ENCODE measurements around the gene GPR78. TPM values are rescaled to one million over a fixed set of nuclear protein-coding genes. Genes with fewer than 3 reads are reported as not detected.
A peak's percentile ranks its signal among the peaks of the same experiment; 100 is the strongest.

The GPR78 gene
- total RNA-seq, 4 donors from 2014 or later, result not detected

GRCh38 chr4:8547912-8548730 lies 32.1 kb upstream of the GPR78 start:
- Histone ChIP-seq H3K36me3 (no peaks in the 10 kb centered on the region), H3K9me3 (no peaks in the 10 kb centered on the region), H3K27ac (no peak overlapping the region), H3K27me3 (no peaks in the 10 kb centered on the region), H3K4me1 (no peaks in the 10 kb centered on the region), H3K4me3 (no peak overlapping the region)
- peak in 1 of 2 donors; percentile 37 for DNase-seq (ENCODE audit: low spot score in 2 of 2)
- TF ChIP-seq POLR2A (IDR thresholded peaks at IDR 0.05), result no peak
- TF ChIP-seq CTCF (IDR thresholded peaks at IDR 0.05), result no peak
- no peak for TF ChIP-seq POLR2AphosphoS5 (IDR thresholded peaks at IDR 0.05)
- TF ChIP-seq EP300 (IDR thresholded peaks at IDR 0.05), result no peak
- 63% methylated on average over 8 of the region's 16 CpGs for WGBS

- WGBS, result 84% methylated on average over 14 of the region's 14 CpGs
- no peak overlapping the region for H3K27ac ChIP-seq
- no peaks in the 10 kb centered on the region for H3K27me3 ChIP-seq
- H3K4me3 ChIP-seq, result no peak overlapping the region
- peak in 1 of 2 donors; percentile 40 for DNase-seq (ENCODE audit: low spot score in 2 of 2)
- no peaks in the 10 kb centered on the region for H3K4me1 ChIP-seq
- TF ChIP-seq POLR2AphosphoS5 (IDR thresholded peaks at IDR 0.05) (no peak), POLR2A (IDR thresholded peaks at IDR 0.05) (no peak), CTCF (IDR thresholded peaks at IDR 0.05) (no peak), EP300 (IDR thresholded peaks at IDR 0.05) (no peak)
- no peaks in the 10 kb centered on the region for H3K9me3 ChIP-seq
- no peaks in the 10 kb centered on the region for H3K36me3 ChIP-seq
Measured at GRCh38 chr4:8548731-8549351, 31.4 kb upstream of the GPR78 start.

- no peak overlapping the region for H3K27ac ChIP-seq
- H3K4me1 ChIP-seq, result no peaks in the 10 kb centered on the region
- DNase-seq (ENCODE audit: low spot score in 2 of 2), result peak in 1 of 2 donors; percentile 38
- 79% methylated on average over 7 of the region's 11 CpGs for WGBS
- H3K36me3 ChIP-seq, result no peaks in the 10 kb centered on the region
- no peaks in the 10 kb centered on the region for H3K27me3 ChIP-seq
- H3K9me3 ChIP-seq, result no peaks in the 10 kb centered on the region
- no peak overlapping the region for H3K4me3 ChIP-seq
- TF ChIP-seq POLR2AphosphoS5 (IDR thresholded peaks at IDR 0.05) (no peak), EP300 (IDR thresholded peaks at IDR 0.05) (no peak)
Measured at GRCh38 chr4:8549352-8549931, 30.8 kb upstream of the GPR78 start.

- Histone ChIP-seq H3K27me3 (no peaks in the 10 kb centered on the region), H3K9me3 (no peaks in the 10 kb centered on the region), H3K27ac (no peak overlapping the region), H3K4me3 (no peak overlapping the region), H3K4me1 (no peaks in the 10 kb centered on the region), H3K36me3 (no peaks in the 10 kb centered on the region)
- no peak for TF ChIP-seq POLR2AphosphoS5 (IDR thresholded peaks at IDR 0.05)
- 90% methylated on average over 9 of the region's 9 CpGs for WGBS
- peak in 1 of 2 donors; percentile 36 for DNase-seq (ENCODE audit: low spot score in 2 of 2)
Measured at GRCh38 chr4:8550691-8551090, 29.5 kb upstream of the GPR78 start.

- no peak overlapping the region for H3K4me3 ChIP-seq
- WGBS, result 79% methylated on average over 4 of the region's 4 CpGs
- DNase-seq (ENCODE audit: low spot score in 2 of 2), result peak in 1 of 2 donors; percentile 47
- H3K4me1 ChIP-seq, result no peaks in the 10 kb centered on the region
- H3K36me3 ChIP-seq, result no peaks in the 10 kb centered on the region
- TF ChIP-seq CTCF (IDR thresholded peaks at IDR 0.05), result no peak
- no peak for TF ChIP-seq POLR2A (IDR thresholded peaks at IDR 0.05)
- TF ChIP-seq POLR2AphosphoS5 (IDR thresholded peaks at IDR 0.05), result no peak
- no peaks in the 10 kb centered on the region for H3K9me3 ChIP-seq
- H3K27ac ChIP-seq, result no peak overlapping the region
- no peaks in the 10 kb centered on the region for H3K27me3 ChIP-seq
Measured at GRCh38 chr4:8552024-8552423, 28.2 kb upstream of the GPR78 start.

GRCh38 chr4:8552581-8553205 lies 27.5 kb upstream of the GPR78 start:
- Histone ChIP-seq H3K27me3 (no peaks in the 10 kb centered on the region), H3K4me3 (no peak overlapping the region), H3K36me3 (no peaks in the 10 kb centered on the region), H3K9me3 (no peaks in the 10 kb centered on the region), H3K27ac (no peak overlapping the region), H3K4me1 (no peaks in the 10 kb centered on the region)
- 92% methylated on average over 3 of the region's 8 CpGs for WGBS
- peak in 1 of 2 donors; percentile 18 for DNase-seq (ENCODE audit: low spot score in 2 of 2)
- TF ChIP-seq CTCF (IDR thresholded peaks at IDR 0.05) (no peak), POLR2A (IDR thresholded peaks at IDR 0.05) (no peak)

Data from suprapubic skin (tissue), 4 donors.